Measurements from ENCODE around the gene VEGFC.

- TF ChIP-seq POLR2A (IDR thresholded peaks at IDR 0.05) (no peak), CTCF (IDR thresholded peaks at IDR 0.05) (no peak), POLR2AphosphoS5 (IDR thresholded peaks at IDR 0.05; ENCODE audit: insufficient read depth in 1 of 2, low read depth in 1 of 2) (no peak)
Observed at GRCh38 chr4:176781739-176782100, 11.0 kb downstream of the VEGFC start.
